DMS53 (cell line): ENCODE results near the gene CADM3.

Source experiments
- DNase-seq: peaks from one replicate; lab custom pipeline; 2025; lab: John Stamatoyannopoulos, UW

Gene CADM3, protein sequence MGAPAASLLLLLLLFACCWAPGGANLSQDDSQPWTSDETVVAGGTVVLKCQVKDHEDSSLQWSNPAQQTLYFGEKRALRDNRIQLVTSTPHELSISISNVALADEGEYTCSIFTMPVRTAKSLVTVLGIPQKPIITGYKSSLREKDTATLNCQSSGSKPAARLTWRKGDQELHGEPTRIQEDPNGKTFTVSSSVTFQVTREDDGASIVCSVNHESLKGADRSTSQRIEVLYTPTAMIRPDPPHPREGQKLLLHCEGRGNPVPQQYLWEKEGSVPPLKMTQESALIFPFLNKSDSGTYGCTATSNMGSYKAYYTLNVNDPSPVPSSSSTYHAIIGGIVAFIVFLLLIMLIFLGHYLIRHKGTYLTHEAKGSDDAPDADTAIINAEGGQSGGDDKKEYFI

DNA sequence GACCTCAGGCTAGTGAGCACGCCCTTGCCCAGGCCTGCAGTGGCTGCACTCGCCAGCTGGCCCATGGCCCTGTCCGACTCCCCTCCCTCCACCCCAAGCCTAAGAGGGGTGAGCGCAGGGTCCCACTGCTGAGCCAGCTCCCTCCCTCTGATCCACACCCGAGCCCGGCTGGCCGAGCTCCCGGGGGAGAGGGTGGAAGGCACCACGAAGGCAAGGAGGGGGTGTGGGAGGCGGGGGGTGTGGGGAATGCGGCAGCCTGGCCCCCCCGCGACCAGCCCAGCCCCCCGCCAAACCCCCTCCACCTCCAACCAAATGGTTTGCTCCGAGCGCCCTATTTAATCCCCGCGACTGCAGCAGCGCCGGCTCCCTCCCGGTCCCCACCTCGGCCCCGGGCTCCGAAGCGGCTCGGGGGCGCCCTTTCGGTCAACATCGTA lies at the start of gene CADM3:
Gene CADM3 (plus strand): TSS at position 362 of the 434 bp plus-strand sequence. CDS start 151 bp downstream, outside the sequence.
- DNase-seq: peak; percentile 68

DNA sequence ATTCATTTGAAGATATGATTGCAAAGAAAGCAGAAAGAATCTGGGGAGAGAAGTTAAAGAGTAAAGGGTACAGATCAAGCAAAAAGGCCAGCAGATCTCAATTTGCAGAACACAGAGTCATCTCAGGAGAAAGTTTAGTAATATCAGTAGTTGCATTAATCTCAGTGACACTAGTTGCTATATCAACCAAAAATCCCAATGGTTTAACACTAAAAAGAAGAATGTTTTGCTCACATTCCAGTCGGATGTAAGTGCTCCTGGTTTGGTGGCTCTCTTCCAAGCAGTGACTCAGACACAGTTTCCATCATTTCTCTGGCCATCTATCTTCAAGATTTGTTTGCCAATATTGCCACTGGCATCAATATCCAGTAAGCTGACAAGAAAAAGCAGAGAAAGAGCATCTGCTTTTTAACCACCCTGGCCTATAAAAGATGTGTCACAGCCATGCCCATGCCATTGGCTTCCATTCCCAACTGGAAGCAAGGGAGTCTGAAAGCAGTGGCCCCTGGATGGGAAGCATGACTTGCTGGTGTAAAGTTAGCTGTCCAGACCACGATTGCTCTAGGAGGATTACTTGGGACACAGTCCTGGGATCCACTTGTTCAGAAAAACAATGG lies 49.3 kb upstream of the CADM3 start:
- peak; percentile 29 for DNase-seq

DNA sequence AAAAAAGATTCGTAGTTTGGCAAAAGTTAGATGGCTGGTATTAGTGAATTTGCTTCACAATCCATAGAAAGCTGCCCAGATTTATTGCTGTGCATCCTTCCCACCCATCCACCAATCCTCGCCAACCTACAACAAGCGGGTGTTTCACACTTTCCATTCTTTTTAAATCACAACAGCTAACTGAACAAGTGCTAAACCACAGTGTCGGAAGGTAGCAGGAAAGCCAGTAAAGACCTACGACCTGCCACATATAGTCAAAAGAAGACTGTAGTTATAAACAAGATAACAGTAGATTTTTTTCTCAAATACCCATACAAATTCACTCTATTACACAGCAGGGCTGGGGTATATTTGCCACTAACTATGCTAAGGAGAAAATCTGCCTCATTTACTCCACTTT lies 47.8 kb upstream of the CADM3 start:
- no peak for DNase-seq

DNA sequence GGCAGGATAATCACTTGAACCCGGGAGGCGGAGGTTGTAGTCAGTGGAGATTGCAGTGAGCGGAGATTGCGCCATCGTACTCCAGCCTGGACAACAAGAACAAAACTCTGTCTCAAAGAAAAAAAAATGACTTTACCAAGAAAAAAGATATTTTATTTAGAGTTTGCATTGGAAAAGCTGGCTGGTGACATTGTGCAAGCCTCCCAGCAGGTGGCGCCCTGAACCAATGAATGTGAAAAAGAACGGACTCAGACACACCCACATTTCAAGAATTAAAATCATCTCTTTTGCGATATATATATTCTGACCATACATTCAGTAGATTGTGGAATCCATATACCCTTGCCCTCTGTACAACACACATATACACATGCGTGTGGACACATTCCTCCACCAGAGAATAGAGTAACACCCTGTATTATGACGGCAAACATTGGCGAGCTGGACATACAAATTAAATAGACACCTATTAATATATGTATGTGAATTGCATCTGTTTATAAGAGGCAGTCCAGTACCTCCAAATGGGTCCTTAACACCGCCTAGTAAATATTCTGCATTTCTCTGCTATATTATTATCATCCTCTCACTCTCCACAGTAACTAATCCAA lies 39.0 kb upstream of the CADM3 start:
- DNase-seq: peak; percentile 75

DNA sequence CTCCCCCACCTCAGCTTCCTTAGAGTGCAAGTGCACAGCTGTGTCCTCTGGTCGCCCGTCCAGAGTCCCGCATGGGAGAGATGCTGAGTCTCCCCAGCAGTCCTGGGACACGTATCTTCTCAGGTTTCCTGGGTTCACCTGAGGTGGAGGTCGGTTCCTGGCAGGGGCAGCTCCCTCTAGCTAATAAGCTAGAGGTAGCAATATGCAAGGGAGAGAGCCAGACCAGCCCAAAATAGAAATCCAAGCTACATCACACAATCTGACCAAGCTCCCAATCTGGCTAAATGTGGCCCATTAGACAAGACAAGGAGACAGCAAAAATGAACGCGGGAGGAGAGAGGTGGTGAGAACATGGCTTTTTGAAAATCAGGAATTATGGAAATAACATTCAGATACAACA lies 30.9 kb upstream of the CADM3 start:
- DNase-seq: no peak

DNA sequence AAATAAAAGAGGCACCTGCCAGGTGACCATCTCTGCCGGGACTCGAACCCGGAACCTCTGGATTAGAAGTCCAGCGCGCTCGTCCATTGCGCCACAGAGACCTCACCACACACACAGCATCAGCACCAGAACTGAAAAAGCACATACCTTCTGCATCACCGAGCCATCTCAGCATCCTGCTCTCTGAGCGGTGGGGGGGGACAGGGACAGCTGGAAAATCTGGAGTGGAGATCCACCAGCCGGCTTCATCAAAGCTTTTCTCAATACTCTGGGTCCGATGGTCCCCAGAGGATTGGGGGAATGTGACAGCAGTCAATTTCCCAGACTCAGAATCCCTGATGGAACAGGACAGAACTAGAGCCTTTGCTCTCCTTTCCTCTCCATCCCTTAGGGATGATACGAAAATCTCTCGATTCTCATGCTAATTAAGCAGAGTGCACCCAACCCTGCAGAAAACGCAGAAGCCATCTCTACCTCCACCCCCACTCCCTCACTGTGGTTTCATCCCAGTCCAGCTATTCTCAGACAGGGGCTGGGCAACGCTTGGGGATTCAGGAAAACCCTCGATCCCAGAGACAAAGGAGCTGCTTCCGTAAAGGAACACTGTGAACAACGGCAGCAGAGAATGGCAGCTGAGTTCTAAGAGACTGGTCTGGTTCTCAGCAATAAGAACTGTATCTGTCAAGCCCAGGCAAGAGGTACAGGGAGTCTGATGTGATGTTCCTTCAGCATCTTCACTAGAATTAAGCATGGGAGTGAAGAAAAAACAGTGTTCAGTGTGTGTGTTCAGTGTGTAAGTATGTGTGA lies 29.6 kb upstream of the CADM3 start:
- DNase-seq: no peak

DNA sequence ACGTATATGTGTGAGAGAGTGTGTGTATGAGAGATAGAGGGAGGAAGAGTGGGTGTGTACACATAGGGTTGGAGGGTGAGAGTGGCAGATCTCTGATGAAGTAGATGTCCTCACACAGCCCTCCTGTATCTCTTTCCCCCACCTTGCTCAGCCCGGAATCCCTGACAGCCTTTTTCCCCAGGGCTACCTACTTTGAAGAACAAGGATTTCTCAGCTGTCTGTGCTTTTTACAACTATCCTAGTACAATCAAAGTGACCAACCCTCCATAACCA lies 29.1 kb upstream of the CADM3 start:
- DNase-seq: no peak

DNA sequence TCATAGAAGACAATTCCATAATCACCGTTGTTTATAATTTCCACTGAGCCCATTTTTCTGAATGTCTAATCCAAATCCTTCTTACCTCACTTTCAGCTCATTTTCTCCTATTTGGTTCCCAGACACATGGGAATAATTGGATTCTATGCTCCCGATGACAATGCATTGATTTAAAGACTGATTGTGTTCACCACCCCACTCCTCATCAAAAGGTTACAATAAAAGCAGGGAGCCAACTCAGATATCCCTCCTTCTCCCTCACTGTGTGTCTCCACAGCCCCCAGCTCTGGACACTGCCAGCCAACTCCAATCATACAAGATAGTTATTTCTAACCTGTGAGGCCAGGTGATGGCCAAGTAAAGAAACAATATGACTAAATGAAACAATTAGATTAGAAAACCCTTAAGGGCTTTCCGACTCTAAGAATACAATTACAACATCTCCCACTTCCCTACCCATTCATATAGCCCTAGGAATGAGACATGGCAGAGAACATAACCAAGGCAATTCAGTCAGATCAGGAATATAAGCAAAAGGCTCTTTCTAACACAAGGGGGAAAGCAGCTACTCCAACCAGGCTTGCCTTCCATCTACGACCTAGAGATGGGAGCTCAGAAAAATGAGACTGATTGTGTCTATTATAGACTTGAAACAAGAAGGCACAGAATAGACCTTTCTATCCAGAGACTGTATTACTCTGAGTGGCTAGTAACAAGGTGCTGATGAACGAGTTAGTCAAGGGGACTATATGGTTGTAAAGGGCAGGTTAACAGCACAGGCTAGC lies 28.5 kb upstream of the CADM3 start:
- DNase-seq: no peak

DNA sequence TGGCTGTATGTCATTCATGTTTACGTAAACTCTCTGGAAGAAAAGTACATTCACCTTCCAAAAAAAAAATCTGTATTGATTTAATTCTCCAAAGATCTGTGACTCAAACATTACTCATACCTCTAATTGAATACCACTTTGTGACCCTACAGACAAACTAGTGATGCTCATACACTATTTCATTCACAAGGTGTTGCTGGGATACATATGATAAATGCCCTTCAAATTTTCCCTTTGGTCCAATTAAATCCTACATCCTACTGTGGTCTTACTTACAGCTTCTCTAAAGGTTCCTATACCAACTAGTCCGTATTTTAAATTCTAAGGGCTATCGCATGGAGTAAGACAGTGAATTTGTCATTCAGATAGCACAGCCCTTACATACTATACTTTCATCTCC lies 26.8 kb upstream of the CADM3 start:
- DNase-seq: no peak

DNA sequence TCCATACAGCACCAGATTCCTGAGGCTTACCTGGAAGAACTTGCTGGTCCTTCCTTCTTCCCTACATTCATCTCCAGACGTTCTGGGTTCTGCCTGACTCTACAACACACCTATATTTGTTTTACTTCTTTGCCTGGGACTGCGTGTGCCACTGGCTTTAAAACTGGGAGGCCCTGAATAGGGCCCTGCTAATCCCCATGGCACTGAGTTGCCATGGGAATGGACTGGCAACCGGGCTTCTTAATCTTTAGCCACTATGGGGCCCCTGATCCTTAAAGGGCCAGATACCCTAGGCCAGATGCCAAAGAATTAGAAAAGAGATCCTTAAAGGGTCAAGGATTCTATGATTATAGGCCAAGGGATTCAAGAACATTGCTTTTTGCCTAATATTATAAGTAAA lies 24.4 kb upstream of the CADM3 start:
- no peak for DNase-seq

DNA sequence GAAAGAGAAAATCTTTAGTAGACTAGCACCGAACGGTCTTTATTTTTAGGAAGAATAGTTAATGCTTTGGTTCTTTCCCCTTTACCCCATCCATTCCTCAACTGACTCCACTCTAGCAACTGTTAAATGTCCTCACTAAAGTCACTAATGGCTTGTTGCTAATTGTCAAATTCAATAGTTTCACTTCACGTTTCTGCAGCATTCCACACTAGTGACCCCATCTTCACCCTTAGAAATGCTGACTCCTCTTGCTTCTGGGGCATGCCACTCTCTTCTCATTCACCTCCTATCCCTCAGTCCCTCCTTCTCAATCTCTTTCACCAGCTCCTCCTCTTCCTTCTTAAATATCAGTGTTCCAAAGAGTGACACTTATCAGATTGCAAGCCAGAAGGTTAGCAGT lies 19.4 kb upstream of the CADM3 start:
- DNase-seq: no peak

DNA sequence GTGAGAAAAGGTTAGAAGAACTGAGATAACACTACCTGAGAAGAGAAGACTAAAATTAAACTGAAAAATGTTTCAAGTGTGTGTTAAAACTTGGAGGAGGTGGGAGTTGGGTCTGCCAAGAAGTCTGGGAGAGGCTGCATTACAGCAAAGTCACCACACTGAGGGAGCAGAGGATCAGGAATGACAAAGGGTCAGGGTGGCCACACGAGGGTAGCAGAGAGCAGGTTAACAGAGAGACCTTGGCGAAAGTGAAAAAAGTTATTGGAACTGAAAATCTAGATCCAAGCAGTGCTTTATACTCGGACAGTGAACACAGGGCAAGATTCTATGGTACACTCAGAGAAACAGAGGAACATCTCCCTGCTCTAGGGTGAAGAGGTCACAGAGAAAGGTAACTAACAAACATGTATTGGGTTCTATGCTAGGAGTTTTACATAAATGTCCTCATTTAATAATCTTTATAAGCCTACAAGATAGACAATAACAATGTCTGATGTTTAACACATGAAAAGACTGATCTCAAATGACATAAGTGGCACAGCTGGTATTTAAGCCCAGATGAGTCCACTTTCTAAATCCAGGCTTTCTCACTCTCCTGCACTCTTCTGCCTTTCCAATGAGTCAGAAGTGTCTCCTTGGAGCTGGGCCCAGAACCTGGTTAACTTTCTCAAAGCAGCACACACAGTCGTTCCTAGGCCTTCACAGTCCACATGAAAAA lies 10.3 kb upstream of the CADM3 start:
- DNase-seq: peak; percentile 84

DNA sequence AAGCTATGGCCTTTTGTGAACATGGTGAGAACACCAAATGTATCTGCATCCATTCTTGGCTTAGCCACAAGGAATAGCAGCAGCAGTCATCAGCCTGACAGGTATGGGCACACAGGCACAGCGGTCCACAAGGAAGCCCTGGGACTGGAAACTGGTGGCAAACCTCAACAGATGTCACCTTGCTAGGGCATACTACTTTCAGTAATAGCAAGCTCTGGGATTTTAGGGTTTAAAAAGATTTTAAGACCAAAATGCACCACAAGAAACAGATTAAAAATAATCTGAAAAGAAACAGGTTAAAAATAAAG lies 9.7 kb upstream of the CADM3 start:
- DNase-seq: no peak

DNA sequence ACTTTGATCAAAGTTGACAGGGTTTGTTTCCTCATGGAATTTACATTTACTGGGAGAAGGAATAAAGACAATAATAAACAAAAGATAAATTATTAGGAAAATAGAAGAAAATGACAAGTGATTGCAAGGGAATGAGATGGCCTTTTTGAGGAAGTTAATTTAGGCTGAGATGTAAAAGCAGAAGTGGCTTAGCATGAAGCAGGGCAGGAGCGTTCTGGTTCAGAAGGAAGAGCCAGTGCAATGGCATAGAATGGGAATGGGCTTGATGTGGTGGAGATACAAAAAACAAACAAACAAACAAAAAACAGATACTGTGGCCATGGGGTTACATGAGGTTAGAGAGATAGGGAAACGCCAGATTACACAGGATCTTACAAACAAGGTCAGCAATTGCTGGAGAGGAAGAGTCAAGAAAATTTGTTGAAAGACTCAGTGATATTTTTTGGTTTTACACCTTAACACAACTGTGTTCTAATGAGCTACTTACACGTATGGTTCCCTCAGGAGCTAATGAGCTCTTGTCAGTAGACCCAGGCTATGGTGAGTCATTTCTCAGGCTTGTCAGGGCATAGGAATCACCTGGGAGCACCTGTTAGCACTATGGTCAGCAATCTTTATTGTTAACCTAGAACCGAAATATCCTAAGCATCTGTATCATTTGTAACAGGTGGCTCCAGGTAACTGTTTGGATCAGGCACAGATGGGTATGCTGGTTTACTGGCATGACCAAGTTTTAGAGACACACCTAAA lies 8.7 kb upstream of the CADM3 start:
- no peak for DNase-seq

DNA sequence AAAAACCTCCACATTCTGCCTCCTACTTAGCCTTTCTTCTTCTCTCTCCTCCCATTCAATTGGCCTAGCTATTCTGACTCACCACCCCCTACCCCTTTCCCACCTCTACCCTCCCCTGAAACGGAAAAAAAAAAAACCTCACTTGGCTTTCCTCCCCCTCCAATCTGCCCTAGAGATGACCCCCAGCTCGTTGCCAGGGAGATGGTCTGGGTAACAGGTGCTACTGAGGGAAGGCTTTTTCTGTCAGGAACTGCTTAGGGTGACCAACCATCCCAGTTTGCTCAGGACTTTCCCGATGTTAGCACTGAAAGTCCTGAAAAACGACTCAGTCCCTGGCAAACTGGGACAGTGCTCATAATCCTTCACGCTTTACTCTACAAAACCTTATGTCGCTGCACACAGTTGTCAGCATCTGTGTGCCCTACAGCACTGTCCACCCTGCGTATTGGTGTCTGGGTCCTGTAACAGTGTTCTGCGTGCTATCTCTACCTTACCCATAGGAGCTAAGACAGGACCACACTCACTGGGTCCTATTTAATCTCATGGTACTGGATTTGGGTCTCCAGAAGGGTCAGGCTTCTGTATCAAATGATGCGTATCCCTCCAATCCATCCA lies 7.7 kb upstream of the CADM3 start:
- no peak for DNase-seq

DNA sequence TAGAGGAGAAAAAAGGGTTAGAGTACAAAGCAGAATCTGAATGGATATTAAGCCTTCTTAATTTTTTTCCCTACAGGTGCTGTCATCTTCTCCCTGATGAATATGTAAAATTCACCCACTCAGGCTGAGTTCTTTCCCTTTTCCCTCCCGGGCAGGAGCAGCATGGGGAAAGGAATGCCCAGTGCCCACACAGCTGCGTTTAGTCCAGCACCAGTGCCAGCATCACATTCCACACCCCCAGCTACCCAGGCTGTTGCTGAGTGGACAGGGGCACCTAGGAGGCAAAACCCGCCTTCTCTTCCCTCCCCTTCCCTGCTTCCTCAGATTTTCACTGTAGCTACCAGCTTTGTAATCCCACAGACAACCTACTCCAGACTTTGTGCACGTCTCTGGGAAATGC lies 3.4 kb upstream of the CADM3 start:
- DNase-seq: no peak

DNA sequence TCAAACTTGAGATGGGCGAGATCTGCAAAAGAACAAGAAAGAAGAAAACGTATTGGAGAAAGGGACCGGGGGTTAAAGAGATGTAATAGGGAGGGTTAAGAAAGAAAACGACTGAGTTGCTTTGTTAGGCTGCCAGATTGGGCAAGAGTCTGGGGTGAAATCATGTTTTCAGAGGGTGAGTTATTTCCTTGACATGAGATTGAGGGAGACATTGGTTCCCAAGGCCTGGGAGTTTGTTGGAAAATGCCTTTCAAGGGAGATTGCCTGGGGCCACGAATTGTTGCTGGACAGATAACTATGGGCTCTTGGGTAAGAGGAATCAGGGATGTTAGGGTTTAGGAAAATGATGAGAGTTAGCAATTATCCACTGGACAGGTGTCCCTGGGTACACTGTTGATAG lies 776 bp upstream of the CADM3 start:
- no peak for DNase-seq

DNA sequence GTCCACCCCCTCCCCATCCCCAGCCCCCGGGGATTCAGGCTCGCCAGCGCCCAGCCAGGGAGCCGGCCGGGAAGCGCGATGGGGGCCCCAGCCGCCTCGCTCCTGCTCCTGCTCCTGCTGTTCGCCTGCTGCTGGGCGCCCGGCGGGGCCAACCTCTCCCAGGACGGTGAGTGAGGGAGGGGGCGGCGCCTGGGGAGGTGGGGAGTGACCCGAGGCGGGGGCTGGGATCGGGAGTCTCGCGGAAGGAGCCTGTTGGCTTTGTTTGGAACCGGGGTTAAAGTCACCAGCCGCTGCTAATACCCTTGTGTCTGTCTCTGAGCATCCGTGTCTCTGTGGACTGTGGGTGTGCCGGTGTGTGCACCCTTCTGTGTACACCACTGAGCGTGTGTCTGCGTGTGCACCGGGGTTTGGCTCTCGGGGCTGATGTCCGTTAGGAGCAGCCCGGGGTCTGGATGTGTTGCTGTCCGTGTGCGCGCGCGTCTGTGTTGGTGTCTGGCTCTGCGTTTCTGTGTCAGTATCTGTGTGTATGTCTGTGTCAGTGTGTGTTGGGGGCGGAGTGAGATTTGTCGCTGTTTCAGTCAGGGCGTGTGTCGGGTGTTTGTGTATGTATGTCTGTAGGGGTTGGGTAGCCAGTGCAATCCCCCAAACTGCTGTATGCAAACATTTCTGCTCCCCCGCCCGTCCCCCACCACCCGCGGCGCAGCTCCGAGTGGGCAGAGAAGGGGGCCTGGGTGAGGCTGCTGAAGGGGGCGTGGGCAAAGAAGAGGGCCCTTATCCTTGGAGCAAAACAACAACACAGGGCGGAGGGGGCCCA lies 480 bp downstream of the CADM3 start:
- peak; percentile 78 for DNase-seq

DNA sequence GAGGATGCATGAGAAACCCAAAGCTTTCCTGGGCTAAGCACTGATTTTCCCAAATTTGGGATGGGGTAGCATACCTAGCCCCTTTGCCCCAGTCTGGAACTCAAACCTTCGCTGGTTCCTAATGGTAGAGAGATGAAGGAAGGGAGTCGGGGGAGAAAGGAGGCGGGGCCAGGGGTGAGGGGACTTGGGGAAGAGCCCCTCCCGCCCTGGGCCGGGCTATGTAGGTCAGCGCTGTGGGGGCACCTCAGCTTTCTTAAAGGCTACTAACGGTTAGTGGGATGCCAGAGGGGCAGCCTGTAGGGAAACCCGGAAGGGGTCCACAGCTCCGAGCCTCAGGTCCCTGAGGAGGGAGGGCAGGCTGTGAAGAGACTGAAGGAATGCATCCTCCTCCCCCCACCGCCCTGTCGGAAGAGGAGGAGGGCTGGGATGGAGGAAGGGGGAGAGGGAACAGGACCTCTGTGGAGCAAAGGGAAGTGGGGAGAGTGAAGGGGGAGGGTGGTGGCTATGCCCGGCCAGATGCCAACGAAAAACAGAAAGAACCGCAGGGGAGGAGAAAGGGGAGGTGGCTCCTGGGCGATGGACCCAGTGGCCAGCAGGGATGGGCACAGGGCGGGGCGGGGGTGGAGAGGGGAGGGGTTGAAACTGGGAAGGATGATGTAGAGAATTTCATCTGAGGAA lies 1.3 kb downstream of the CADM3 start:
- DNase-seq: no peak
